CD14-positive monocyte (primary cell): ENCODE results near the gene NTM. TPM values are rescaled to one million over a fixed set of nuclear protein-coding genes. Genes with fewer than 3 reads are reported as not detected.

Source experiments
- DNase-seq, 3 donors: peaks; one replicate each; pipeline ENCODE4 v3.0.0-alpha.2; 2011 to 2022
- H2AFZ ChIP-seq: 2 replicates; pipeline ENCODE4 v1.6.0; 2012; ENCODE audit warnings: mild to moderate bottlenecking, low read depth, low read length, inconsistent platforms; ENCODE audit not compliant: insufficient read depth, poor library complexity, severe bottlenecking
- H3K27ac ChIP-seq, 2 donors: 1 replicate in 1 of 2; 2 replicates in 1 of 2; pipeline ENCODE4 v1.5.1; 2012 to 2013; ENCODE audit warnings: low read length in 2 of 2, control low read depth in 1 of 2, inconsistent platforms in 1 of 2, low read depth in 1 of 2, mild to moderate bottlenecking in 1 of 2
- H3K27me3 ChIP-seq, 2 donors: one replicate each; pipeline versions ENCODE4 v1.6.0 to v1.6.1; 2011 to 2013; ENCODE audit warnings: low read length in 2 of 2; ENCODE audit not compliant: control insufficient read depth in 2 of 2, insufficient read depth in 2 of 2
- H3K36me3 ChIP-seq, 2 donors: replicated peaks in 1 of 2; 1 replicate in 1 of 2; 2 replicates in 1 of 2; pipeline versions ENCODE4 v1.5.1 to v1.6.1; 2012 to 2013; ENCODE audit warnings: low read length in 2 of 2, control low read depth in 1 of 2, inconsistent platforms in 1 of 2, mild to moderate bottlenecking in 1 of 2; ENCODE audit not compliant: insufficient read depth in 2 of 2, control insufficient read depth in 1 of 2
- H3K4me1 ChIP-seq, 2 donors: 1 replicate in 1 of 2; 2 replicates in 1 of 2; pipeline versions ENCODE4 v1.5.1 to v1.6.1; 2012 to 2013; ENCODE audit warnings: low read length in 2 of 2, control low read depth in 1 of 2, inconsistent platforms in 1 of 2, mild to moderate bottlenecking in 1 of 2, moderate library complexity in 1 of 2; ENCODE audit not compliant: insufficient read depth in 2 of 2, control insufficient read depth in 1 of 2
- H3K4me2 ChIP-seq: replicated peaks from 2 replicates; pipeline ENCODE3; 2012; ENCODE audit warnings: low read length, moderate library complexity, mild to moderate bottlenecking; ENCODE audit not compliant: poor library complexity, severe bottlenecking; ENCODE audit errors: extremely low read depth
- H3K4me3 ChIP-seq, 3 experiments: fragments of 200-600 bp in 1 of 3; sonication (generic) in 1 of 3; replicated peaks in 1 of 3; 1 replicate in 2 of 3; 2 replicates in 1 of 3; pipeline ENCODE4 v1.5.1; 2011 to 2013; ENCODE audit warnings: low read length in 3 of 3, mild to moderate bottlenecking in 3 of 3, control low read depth in 2 of 3, low read depth in 2 of 3, inconsistent platforms in 1 of 3, moderate library complexity in 1 of 3
- H3K79me2 ChIP-seq: 2 replicates; pipeline ENCODE4 v1.6.0; 2012; ENCODE audit warnings: mild to moderate bottlenecking, control low read depth, inconsistent platforms, low read length, moderate library complexity; ENCODE audit not compliant: insufficient read depth
- H3K9ac ChIP-seq: 2 replicates; pipeline ENCODE4 v1.6.0; 2017; ENCODE audit warnings: low read length, mild to moderate bottlenecking; ENCODE audit not compliant: insufficient read depth, poor library complexity, severe bottlenecking
- H3K9me3 ChIP-seq, 2 donors: replicated peaks in 1 of 2; 1 replicate in 1 of 2; 2 replicates in 1 of 2; pipeline versions ENCODE4 v1.5.1 to v1.6.1; 2012 to 2013; ENCODE audit warnings: low read length in 2 of 2, control low read depth in 1 of 2; ENCODE audit not compliant: control insufficient read depth in 1 of 2, insufficient read depth in 1 of 2
- H4K20me1 ChIP-seq: 2 replicates; pipeline ENCODE4 v1.6.0; 2012; ENCODE audit warnings: mild to moderate bottlenecking, low read length, control low read depth, moderate library complexity; ENCODE audit not compliant: insufficient read depth
- H3K27ac Mint-ChIP-seq, 7 donors: one replicate each; pipeline ENCODE4 v1.8.0; 2020; ENCODE audit warnings: mild to moderate bottlenecking in 7 of 7, mixed read lengths in 7 of 7, moderate library complexity in 6 of 7, inconsistent platforms in 2 of 7
- H3K27me3 Mint-ChIP-seq, 3 donors: one replicate each; pipeline ENCODE4 v1.8.0; 2021 to 2022; ENCODE audit warnings: low read depth in 3 of 3, mild to moderate bottlenecking in 3 of 3, mixed read lengths in 3 of 3, moderate library complexity in 3 of 3, inconsistent platforms in 1 of 3
- H3K36me3 Mint-ChIP-seq, 2 donors: one replicate each; pipeline ENCODE4 v1.8.0; 2020; ENCODE audit warnings: mixed read lengths in 2 of 2, inconsistent platforms in 1 of 2, mild to moderate bottlenecking in 1 of 2
- H3K4me1 Mint-ChIP-seq: one replicate; pipeline ENCODE4 v1.8.0; 2020; ENCODE audit warnings: mild to moderate bottlenecking, mixed read lengths
- H3K4me3 Mint-ChIP-seq, 2 donors: one replicate each; pipeline ENCODE4 v1.8.0; 2020; ENCODE audit warnings: mild to moderate bottlenecking in 2 of 2, mixed read lengths in 2 of 2, moderate library complexity in 1 of 2
- H3K9me3 Mint-ChIP-seq, 7 donors: one replicate each; pipeline ENCODE4 v1.8.0; 2020 to 2022; ENCODE audit warnings: mixed read lengths in 7 of 7, mild to moderate bottlenecking in 6 of 7, moderate library complexity in 6 of 7, inconsistent platforms in 2 of 7
- WGBS: methylation state at CpG from one replicate; pipeline ENCODE4 v1.1.5; 2013; ENCODE audit warnings: missing lambda C conversion rate; ENCODE audit not compliant: insufficient coverage; 5-methylcytosine and 5-hydroxymethylcytosine counted together
- intact Hi-C, 2 donors: fragments of 100-400 bp; cut with micrococcal nuclease; formaldehyde crosslinking; loops; one replicate each; pipeline versions ENCODE4 v1.15.0 to v1.15.1; 2023
- polyA plus RNA-seq, 3 donors: library from polyadenylated mRNA; depleted of rRNA in 1 of 3; unstranded in 2 of 3; stranded (reverse) in 1 of 3; fragments of 300-500 nt in 2 of 3; fragments of >200 nt in 1 of 3; fragmentation: Illumina TruSeq in 2 of 3; gene quantifications; 1 replicate in 2 of 3; 2 replicates in 1 of 3; pipeline ENCODE4 v1.2.3, GENCODE V29; 2012 to 2021
- TF ChIP-seq, protein P1 (sequence below): fragments of 200-600 bp; IDR thresholded peaks from one replicate; pipeline ENCODE4 v1.8.0; 2022; ENCODE audit warnings: antibody characterized with exemption, mild to moderate bottlenecking

The NTM gene
- polyA plus RNA-seq, 3 donors, result not detected

DNA sequence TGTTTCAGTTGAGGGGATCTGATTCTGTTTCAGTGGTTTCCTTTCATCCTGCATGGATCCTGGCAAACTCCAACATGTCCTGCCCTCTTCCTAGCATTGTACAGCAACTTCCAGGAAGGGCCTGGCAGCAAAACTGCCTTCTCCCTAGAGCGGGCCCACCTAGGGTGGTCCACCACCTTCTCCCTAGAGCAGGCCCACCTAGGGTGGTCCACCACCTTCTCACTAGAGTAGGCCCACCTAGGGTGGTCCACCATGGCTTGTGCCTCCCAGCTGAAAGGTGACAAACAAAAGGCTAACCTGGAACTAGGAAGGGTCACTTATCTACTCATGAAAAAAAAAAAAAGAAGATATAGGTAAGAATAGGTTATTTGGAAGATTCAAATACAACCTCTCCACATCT lies 92.2 kb downstream of the NTM start:
- no peak overlapping the region for H3K4me3 Mint-ChIP-seq
- intact Hi-C loops, result no loop called here
- no peak overlapping the region for H3K4me3 ChIP-seq

DNA sequence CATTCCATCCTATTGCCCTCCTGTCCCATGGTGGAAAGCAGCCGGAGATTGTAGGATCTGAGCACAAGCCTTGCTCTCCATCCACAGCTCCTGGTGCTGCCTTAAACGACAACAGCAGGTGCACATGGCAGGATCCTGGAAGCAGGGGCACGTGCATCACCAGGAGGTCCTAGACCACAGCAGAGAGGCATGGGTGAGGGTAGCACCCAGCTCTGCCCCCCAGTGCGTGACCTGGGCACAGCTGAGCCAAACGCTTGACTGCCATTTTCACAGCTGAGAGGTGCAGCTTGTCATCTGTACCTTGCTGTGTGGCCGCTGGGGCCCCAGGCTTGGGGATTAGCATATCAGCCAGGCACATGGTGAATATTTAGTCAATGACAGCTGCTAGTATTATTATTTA lies 92.7 kb downstream of the NTM start:
- Mint-ChIP-seq H3K4me3 (no peak overlapping the region), H3K27ac (no peak overlapping the region), H3K9me3 (peaks cover 0 to 2% (median 0%) of the 10 kb centered on the region in 7 donors), H3K27me3 (peaks cover 17 to 28% (median 26%) of the 10 kb centered on the region in 3 donors), H3K4me1 (no peaks in the 10 kb centered on the region), H3K36me3 (no peaks in the 10 kb centered on the region)
- Histone ChIP-seq H3K4me1 (no peaks in the 10 kb centered on the region), H3K4me2 (no peak overlapping the region), H3K9me3 (no peaks in the 10 kb centered on the region), H3K79me2 (no peaks in the 10 kb centered on the region), H3K36me3 (no peaks in the 10 kb centered on the region), H3K27ac (no peak overlapping the region), H3K4me3 (no peak overlapping the region), H3K27me3 (peaks cover 0 to 21% of the 10 kb centered on the region in 2 donors), H2AFZ (no peak overlapping the region), H4K20me1 (no peaks in the 10 kb centered on the region), H3K9ac (no peak overlapping the region)
- no peak for DNase-seq
- 75% methylated on average over 4 of the region's 6 CpGs for WGBS
- TF ChIP-seq, protein P1, sequence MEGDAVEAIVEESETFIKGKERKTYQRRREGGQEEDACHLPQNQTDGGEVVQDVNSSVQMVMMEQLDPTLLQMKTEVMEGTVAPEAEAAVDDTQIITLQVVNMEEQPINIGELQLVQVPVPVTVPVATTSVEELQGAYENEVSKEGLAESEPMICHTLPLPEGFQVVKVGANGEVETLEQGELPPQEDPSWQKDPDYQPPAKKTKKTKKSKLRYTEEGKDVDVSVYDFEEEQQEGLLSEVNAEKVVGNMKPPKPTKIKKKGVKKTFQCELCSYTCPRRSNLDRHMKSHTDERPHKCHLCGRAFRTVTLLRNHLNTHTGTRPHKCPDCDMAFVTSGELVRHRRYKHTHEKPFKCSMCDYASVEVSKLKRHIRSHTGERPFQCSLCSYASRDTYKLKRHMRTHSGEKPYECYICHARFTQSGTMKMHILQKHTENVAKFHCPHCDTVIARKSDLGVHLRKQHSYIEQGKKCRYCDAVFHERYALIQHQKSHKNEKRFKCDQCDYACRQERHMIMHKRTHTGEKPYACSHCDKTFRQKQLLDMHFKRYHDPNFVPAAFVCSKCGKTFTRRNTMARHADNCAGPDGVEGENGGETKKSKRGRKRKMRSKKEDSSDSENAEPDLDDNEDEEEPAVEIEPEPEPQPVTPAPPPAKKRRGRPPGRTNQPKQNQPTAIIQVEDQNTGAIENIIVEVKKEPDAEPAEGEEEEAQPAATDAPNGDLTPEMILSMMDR, result no peak
- intact Hi-C loops, result no loop called here

More for the DNA sequence above, 92.2 kb downstream of the NTM start:
- no peak for DNase-seq
- Mint-ChIP-seq H3K27ac (no peak overlapping the region), H3K4me1 (no peaks in the 10 kb centered on the region), H3K9me3 (peaks cover 0 to 2% (median 0%) of the 10 kb centered on the region in 7 donors), H3K36me3 (no peaks in the 10 kb centered on the region), H3K27me3 (peaks cover 17 to 28% (median 27%) of the 10 kb centered on the region in 3 donors)
- no peaks in the 10 kb centered on the region for H3K36me3 ChIP-seq
- no peak overlapping the region for H3K27ac ChIP-seq
- 83% methylated on average over 1 of the region's 1 CpG for WGBS
- no peaks in the 10 kb centered on the region for H4K20me1 ChIP-seq
- no peaks in the 10 kb centered on the region for H3K4me1 ChIP-seq
- no peak overlapping the region for H3K9ac ChIP-seq
- no peak overlapping the region for H3K4me2 ChIP-seq
- H3K9me3 ChIP-seq, result no peaks in the 10 kb centered on the region
- no peak overlapping the region for H2AFZ ChIP-seq
- H3K27me3 ChIP-seq, result peaks cover 0 to 21% of the 10 kb centered on the region in 2 donors
- no peaks in the 10 kb centered on the region for H3K79me2 ChIP-seq
- TF ChIP-seq, protein P1, result no peak
